GM04503 (cell line): Measurements from ENCODE around the gene DNM3.
"Not testable (repeated sequence)": the region's sequence is repeated elsewhere in the genome, so short reads cannot be mapped to it uniquely, and the experiment has no call there.

Source experiments
- DNase-seq: peaks from one replicate; pipeline ENCODE4 v3.0.0-alpha.2; 2012; ENCODE audit warnings: low read depth

DNM3 gene

GRCh38 chr1:172024944-172025738, 183.8 kb downstream of the DNM3 start:
- DNase-seq = not testable (repeated sequence)

GRCh38 chr1:172040466-172040865, 199.2 kb downstream of the DNM3 start:
- DNase-seq = no peak

GRCh38 chr1:172041102-172041501, 199.8 kb downstream of the DNM3 start:
- DNase-seq = no peak

GRCh38 chr1:172041742-172042141, 200.4 kb downstream of the DNM3 start:
- no peak for DNase-seq

DNA sequence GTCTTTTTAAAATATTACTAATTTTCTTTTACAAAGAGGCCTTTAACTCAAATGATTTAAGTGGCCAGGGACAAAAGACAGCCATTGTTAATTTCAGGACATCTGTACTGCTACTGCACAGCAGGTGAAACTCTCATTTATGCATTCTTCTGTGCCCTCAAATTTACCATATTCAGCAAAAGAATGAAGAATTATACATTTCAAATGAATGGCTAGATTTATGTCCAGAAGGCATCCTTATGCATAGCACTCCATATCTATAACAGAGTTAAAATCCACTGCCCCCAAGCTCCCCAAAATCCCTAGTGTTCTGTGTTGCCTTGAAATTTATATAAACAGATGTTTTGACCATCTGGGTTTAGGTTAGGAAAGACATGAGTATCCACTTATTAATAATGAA, 202.6 kb downstream of the DNM3 start:
- DNase-seq = no peak

DNA sequence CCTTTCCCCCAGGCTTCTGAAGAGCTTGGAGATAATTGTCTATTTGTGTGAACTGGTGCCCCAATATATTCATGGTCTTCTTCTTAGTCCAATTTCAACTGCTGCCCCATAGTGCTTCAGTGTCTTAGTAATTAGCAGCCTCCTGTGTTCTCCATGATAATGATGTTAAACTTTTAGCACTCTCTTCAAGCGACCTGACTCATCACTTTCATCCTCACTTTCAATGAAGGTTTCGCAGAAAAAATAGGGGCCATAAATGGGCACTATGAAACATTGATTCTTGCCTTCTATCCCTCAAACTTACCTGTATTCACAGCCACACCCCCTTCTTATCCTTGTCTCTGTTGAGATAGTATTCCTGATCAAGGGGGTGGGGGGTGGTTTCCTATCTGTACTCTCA, 210.6 kb downstream of the DNM3 start:
- no peak for DNase-seq

DNA sequence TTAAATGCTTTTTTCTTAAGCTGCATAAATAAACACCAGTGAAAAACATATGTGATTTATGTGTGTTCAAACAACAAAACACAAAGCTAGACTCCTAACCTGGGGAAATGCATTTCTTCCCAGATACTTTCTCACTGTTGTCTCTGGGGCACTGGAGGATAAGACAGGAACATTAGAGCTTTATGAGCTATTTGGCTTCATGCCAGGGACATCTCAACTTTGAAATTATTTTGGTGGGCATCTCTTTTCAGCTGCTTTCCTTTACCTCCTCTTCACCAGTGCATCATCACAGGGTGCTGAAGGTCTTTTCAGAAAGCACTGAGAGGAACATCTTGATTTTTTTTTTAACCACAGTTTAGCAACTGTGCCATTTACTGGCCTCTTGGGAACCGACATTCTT, 212.9 kb downstream of the DNM3 start:
- no peak for DNase-seq

DNA sequence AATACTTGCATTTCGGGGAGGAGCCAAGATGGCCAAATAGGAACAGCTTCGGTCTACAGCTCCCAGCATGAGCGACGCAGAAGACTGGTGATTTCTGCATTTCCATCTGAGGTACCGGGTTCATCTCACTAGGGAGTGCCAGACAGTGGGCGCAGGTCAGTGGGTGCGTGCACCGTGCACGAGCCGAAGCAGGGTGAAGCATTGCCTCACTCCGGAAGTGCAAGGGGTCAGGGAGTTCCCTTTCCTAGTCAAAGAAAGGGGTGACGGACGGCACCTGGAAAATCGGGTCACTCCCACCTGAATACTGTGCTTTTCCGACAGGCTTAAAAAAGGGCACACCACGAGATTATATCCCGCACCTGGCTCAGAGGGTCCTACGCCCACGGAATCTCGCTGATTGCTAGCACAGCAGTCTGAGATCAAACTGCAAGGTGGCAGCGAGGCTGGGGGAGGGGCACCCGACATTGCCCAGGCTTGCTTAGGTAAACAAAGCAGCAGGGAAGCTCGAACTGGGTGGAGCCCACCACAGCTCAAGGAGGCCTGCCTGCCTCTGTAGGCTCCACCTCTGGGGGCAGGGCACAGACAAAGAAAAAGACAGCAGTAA, 214.6 kb downstream of the DNM3 start:
- not testable (repeated sequence) for DNase-seq

GRCh38 chr1:172068334-172068733, 227.0 kb downstream of the DNM3 start:
- DNase-seq = no peak

- DNase-seq = no peak
Observed at GRCh38 chr1:172069051-172069450, 227.8 kb downstream of the DNM3 start.

GRCh38 chr1:172069534-172069933, 228.2 kb downstream of the DNM3 start:
- DNase-seq = no peak

GRCh38 chr1:172070055-172070454, 228.8 kb downstream of the DNM3 start:
- DNase-seq = no peak

DNA sequence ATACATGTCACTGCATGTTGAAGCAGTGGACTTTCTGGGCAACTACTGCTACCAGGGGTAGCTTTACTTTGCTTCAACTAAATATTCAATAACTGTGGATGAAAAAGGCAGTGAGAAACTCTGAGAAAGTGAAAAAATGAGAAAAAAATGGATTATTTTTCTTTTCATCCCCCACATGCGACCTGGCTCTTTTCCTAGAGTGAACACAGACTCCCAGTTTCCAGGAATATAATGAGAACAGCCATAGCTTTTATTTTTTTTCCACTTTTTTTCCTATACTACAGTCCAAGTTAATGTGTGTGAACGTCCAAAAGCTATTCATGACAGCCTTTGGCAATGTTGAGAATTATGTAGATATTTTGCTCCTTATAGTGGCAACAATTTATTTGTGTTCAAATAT, 230.4 kb downstream of the DNM3 start:
- DNase-seq = no peak

DNA sequence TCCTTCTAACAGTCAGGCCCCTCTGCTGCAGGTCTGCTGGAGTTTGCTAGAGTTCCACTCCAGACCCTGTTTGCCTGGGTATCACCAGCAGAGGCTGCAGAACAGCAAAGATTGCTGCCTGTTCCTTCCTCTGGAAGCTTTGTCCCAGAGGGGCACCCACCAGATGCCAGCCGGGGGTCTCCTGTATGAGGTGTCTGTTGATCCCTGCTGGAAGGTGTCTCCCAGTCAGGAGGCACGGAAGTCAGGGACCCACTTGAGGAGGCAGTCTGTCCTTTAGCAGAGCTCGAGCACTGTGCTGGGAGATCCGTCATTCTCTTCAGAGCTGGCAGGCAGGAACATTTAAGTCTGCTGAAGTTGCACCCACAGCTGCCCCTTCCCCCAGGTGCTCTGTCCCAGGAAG, 238.6 kb downstream of the DNM3 start:
- not testable (repeated sequence) for DNase-seq

GRCh38 chr1:172083191-172083590, 241.9 kb downstream of the DNM3 start:
- DNase-seq = no peak

- DNase-seq = no peak
Observed at GRCh38 chr1:172084876-172085275, 243.6 kb downstream of the DNM3 start.

DNA sequence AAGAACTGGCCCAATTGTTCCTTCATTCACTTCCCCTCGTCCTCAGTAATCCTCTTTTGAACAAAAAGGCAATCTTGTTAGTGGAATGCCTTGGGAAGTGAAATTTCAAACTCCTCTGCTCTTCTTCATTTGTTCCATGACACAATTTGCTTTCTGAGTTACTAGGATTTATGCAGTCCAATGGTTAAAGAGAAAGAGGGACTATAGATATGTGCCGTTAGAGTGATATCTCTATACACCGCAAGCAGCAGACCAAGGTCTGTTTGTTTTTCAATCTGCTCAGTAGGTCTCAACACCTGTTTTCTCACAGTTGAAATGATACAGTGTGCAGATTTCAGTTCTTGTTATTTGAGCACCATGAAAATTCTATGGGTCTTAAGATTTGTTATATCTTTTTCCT, 244.0 kb downstream of the DNM3 start:
- DNase-seq = no peak

DNA sequence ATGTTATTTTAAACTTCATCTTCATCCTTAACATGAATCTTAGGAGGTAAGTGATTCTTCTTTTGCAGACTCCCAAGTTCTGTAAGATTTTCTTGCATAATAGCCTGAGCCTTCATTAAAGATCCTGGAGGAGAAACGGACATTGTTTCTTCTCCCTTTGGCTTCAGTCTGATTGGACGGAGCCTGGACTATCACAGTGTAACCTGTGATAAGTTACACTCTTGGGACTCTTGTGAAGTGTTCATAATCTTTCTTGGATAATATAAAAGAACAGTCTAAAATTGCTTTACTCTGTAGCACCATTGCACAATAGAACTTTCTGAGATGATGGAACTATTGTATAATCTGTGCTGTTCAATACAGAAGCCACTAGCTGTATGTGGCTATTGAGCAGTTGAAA, 244.8 kb downstream of the DNM3 start:
- no peak for DNase-seq

DNA sequence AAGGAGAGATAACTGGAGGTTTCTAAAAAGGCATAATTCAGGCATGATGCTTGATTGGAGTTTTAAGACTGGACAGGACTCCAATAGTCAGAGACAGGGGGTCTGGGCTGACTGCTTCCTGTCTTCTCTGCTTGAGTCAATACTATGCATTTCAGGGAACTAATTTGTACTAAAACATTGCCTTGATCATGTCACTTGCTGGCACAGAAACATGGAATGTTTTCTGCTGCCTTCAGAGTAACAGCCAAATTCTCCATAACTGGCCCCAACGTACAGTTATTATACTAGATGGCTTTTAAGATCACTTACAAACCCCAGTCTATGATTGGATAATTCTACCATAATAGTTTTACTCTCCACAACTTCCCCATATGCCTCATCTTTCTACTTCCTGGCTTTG, 247.0 kb downstream of the DNM3 start:
- no peak for DNase-seq

DNA sequence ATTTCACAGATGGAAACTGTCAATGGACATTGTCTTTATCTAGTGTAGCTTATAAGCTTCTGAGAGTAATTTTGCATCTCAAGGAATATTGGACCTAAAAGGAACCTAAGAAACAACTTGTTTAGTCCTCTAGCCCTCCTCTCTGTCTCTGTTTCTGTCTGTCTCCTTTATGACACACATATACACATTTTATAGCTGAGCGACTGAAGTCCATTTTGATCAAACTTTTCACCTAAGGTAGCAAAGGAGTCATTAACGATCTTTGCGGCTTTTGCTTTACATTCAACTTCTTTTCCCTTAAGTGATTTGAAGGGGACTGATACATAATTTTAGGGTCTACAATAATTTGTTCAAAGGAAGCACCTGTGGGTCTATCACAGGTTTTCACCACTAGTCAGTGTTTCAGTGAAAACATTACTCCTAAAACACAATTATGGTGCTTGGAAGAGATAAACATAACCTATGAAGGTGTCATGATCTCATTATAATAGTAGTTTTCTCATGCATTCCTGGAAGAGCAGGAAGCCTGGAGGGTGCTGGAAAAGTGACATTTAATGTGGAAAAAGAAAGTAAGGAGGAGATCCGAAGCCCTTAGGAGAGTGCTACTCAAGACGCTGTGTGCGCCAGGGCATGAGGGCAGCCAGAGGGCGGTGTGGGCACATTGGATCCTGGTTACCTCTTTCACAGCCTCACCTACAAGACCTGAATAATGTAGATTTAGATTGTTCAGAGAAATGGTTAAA, 248.6 kb downstream of the DNM3 start:
- no peak for DNase-seq

DNA sequence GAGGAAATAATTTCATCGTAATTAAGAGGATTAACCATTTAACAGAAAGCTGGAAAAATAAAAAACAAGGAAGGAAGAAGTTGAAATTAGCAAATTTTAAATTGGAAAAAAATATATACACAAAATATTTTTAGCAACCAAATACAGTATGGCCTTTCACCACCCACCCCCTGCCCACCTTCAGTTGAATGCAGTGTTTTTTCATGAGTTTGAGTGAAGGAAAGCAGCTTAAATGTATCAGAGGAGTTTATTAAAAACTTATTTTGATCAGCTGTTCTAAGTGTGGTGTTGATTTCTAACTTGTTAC, 249.2 kb downstream of the DNM3 start:
- no peak for DNase-seq

DNA sequence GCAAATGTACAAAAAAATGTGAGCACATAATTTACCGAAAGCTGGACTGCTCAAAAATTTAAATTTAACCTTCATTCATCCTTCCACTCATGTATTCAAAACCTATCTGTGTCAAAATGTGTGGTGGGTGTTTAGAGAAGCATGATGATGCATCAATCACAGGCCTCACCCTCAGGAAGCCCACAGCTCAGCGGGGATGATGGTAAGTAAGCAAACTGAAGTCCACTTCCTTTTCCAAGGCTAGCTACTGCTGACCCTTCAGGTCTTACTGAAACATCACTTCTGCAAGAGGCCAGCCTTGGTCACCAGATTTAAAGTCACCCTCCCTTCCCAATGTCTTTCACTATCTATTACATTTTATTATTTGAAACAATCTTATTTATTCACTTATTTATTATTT, 254.5 kb downstream of the DNM3 start:
- no peak for DNase-seq

DNA sequence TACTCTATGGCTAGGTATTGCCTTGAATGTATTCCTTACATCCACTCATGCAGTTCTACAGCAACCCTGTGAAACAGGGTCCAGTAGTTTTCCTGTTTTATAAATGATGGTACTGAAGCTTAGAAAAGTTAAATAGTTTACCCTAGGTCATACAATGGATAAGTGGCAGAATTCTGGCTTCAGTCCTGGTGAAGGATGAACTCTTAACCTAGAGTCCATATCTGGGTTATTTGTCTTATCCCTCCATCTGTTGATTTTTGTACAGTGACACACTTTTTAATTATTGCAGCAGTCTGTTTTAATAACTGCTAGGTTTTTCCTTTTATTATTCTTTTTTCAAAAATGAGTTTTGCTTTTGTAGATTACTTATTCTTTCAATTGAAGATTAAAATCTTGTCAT, 263.9 kb downstream of the DNM3 start:
- no peak for DNase-seq
